ENCODE data around the gene KCNH2.
A peak's percentile ranks its signal among the peaks of the same experiment; 100 is the strongest.

Gene KCNH2

DNA sequence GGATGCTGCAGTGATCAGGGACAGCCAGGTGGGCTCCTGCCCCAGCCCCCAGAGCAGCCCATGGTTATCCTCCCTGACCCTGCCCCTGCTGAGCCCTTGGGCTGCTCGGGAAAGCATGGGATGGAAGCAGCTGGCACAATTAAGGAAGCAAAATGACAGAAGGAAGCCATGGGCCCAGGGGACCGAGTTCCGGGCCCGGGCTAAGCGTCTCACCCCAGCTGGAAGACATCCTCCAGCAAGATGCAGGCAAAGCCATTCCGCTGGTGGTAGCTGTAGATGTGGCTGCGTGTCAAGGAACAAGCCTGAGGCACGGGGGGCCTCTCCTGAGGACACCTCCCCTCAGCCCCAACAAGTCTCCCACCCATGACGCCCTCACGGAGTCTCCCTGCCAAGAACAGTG, 45.1 kb upstream of the KCNH2 start:
- CTCF ChIA-PET = interaction anchor here (0.8 to 1.6 kb wide), 2 partner anchors 11 to 37 kb away, joined by 3 to 5 read pairs; no protein-coding TSS in a partner anchor
- POLR2A ChIA-PET = interaction anchor here (0.7 kb wide), 1 partner anchor 57 kb away, joined by 3 read pairs; the partner anchor contains the start of gene FASTK

DNA sequence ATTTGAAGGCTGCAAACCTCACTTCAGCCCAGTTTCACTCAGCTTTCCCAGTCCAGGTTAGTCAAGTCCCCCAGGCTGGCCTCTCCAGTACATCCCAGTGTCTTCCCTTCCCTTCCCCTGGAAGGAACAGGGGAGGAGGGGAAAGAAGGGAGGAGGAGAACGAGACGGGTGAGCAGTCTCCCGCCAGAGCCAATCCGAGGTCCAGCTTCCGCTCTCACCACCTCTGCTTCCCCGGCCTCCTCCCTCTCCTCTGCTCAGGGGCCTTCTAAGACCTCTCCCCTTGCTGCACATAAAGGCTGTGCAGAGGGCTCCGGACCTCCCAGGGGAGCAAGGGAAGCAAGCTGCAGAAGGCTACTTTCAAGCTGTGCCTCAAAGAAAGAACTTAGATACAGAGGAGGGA, 42.1 kb upstream of the KCNH2 start:
- no peak for DNase-seq (ENCODE audit: extremely low spot score)
- TF ChIP-seq, protein P1, sequence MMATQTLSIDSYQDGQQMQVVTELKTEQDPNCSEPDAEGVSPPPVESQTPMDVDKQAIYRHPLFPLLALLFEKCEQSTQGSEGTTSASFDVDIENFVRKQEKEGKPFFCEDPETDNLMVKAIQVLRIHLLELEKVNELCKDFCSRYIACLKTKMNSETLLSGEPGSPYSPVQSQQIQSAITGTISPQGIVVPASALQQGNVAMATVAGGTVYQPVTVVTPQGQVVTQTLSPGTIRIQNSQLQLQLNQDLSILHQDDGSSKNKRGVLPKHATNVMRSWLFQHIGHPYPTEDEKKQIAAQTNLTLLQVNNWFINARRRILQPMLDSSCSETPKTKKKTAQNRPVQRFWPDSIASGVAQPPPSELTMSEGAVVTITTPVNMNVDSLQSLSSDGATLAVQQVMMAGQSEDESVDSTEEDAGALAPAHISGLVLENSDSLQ (IDR thresholded peaks at IDR 0.05) = no peak
- no peak for TF ChIP-seq BHLHE40 (IDR thresholded peaks at IDR 0.05; ENCODE audit: borderline replicate concordance)
- no peak for TF ChIP-seq ELF4 (IDR thresholded peaks at IDR 0.05)
- TF ChIP-seq TARDBP (IDR thresholded peaks at IDR 0.05) = no peak
- TF ChIP-seq SP1 (IDR thresholded peaks at IDR 0.05) = no peak
- no peak for TF ChIP-seq NFRKB (IDR thresholded peaks at IDR 0.05)
- TF ChIP-seq CTBP1 (IDR thresholded peaks at IDR 0.05; ENCODE audit: borderline replicate concordance) = no peak
- TF ChIP-seq L3MBTL2 (conservative IDR thresholded peaks at IDR 0.05) = no peak
- TF ChIP-seq LEF1 (IDR thresholded peaks at IDR 0.05; ENCODE audit: borderline replicate concordance) = no peak
- TF ChIP-seq ZNF384 (IDR thresholded peaks at IDR 0.05) = no peak
- TF ChIP-seq FOXK2 (IDR thresholded peaks at IDR 0.05) = no peak
- TF ChIP-seq SUZ12 (IDR thresholded peaks at IDR 0.05) = no peak
- no peak for TF ChIP-seq FOXA1 (IDR thresholded peaks at IDR 0.05)
- TF ChIP-seq ARNT (IDR thresholded peaks at IDR 0.05) = no peak
- no peak for TF ChIP-seq FOXM1 (IDR thresholded peaks at IDR 0.05; ENCODE audit: borderline replicate concordance)
- ChIA-PET CTCF (interaction anchor here (0.6 to 1.5 kb wide), 5 partner anchors 9 to 40 kb away, joined by 3 to 4 read pairs (median 3); no protein-coding TSS in a partner anchor), POLR2A (interaction anchor here (0.9 to 2.9 kb wide), 3 partner anchors 8 to 69 kb away, joined by 3 to 30 read pairs (median 4); partner anchors contain the start of gene ABCB8)

More for the DNA sequence above, 45.1 kb upstream of the KCNH2 start:
- no peak for TF ChIP-seq BHLHE40 (IDR thresholded peaks at IDR 0.05; ENCODE audit: borderline replicate concordance)
- no peak for TF ChIP-seq L3MBTL2 (conservative IDR thresholded peaks at IDR 0.05)
- DNase-seq (ENCODE audit: extremely low spot score) = no peak

DNA sequence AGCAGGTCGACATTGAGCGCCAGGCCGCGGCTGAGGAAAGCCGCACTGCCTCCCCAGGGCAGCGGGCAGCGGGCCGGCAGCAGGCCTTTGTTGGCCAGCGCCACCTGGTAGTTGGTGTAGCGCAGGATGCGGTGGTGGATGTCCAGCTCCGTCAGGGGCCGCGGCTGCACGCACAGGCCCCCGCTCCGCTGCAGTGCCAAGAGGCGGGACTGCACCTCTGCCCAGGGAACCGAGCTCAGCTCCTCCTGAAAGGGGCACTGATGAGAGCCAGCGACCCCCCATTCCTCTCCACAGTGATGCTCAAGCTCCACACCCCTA, 41.0 kb upstream of the KCNH2 start:
- CTCF ChIA-PET = interaction anchor here (0.5 to 3.9 kb wide), 12 partner anchors 8 to 297 kb away, joined by 3 to 40 read pairs (median 5); partner anchors contain the start of gene ABCB8
- DNase-seq (ENCODE audit: extremely low spot score) = no peak
- TF ChIP-seq FOXA1 (IDR thresholded peaks at IDR 0.05) (no peak), SP1 (IDR thresholded peaks at IDR 0.05) (no peak), HDGF (IDR thresholded peaks at IDR 0.05; ENCODE audit: borderline replicate concordance) (no peak), SUZ12 (IDR thresholded peaks at IDR 0.05) (no peak), LEF1 (IDR thresholded peaks at IDR 0.05; ENCODE audit: borderline replicate concordance) (no peak), L3MBTL2 (conservative IDR thresholded peaks at IDR 0.05) (no peak)
- POLR2A ChIA-PET = interaction anchor here (0.9 to 2.9 kb wide), 4 partner anchors 9 to 99 kb away, joined by 3 to 30 read pairs (median 4); partner anchors contain the start of gene ABCB8

DNA sequence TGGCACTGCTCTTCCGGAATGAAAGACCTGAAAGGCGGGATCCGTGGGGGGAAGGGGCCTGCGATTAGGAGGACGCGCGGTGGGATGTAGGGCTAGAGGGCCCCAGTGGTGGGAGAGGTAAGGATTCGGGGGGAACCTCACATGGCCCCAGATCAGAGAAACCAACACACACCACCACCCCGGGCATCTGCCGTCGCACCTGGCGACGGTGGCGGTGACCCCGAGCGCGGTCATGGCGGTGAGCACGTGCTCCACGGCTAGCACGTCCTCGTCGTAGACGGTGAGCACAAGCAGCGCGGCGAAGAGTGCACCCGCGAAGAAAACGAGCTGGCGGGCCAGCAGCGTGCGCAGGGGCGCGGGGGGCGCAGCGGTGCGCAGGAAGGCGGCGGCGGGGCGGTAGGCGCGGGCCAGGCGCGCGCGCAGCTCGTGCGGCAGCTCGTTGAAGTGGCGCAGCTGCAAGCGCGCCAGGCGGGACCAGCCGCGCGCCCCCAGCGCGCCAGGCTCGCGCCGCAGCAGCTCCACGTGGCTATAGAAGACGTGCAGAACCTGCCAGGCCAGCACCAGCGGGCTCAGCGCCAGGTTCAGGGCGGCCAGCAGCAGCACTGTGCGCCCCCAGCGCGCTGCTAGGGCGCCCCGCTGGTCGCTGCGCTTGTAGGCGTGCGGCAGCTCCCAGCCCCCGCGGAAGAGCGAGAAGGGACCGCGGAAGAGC, 40.5 kb upstream of the KCNH2 start:
- ChIA-PET POLR2A (interaction anchor here (0.7 to 2.9 kb wide), 4 partner anchors 8 to 90 kb away, joined by 3 to 30 read pairs (median 4); partner anchors contain the start of genes ABCB8 and TMUB1), CTCF (interaction anchor here (0.6 to 3.9 kb wide), 22 partner anchors 9 to 641 kb away, joined by 3 to 40 read pairs (median 4); partner anchors contain the start of gene ABCB8)

DNA sequence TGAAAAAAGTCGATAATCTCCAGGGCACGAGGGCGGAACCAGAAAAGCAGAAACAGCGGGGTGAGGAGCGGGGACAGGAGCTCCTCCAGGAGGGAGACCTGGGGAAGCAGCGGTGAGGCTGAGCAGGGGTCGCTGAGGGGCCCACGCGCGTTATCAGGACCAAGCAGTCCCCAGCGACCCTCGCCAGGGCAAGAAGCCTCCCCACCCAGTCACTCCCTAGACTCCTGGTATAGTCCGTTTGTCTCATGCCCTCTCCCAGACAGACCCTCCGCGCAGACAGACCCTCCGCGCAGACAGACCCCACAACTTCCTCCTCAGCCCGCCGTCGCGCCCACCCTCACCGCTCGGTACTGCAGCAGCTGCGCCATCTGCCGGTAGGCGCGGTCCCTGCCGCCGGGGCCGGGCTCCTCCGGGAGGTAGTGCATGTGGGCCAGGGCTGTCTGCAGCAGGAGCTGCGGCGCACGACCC, 39.9 kb upstream of the KCNH2 start:
- TF ChIP-seq SUZ12 (IDR thresholded peaks at IDR 0.05) = no peak
- TF ChIP-seq, protein P1 (IDR thresholded peaks at IDR 0.05) = no peak
- peak; percentile 17; the same call in 1 of the 2 replicates for TF ChIP-seq HDGF (IDR thresholded peaks at IDR 0.05; ENCODE audit: borderline replicate concordance)
- ChIA-PET POLR2A (interaction anchor here (0.7 to 2.9 kb wide), 3 partner anchors 10 to 91 kb away, joined by 3 to 30 read pairs (median 4); partner anchors contain the start of genes ABCB8 and TMUB1), CTCF (interaction anchor here (0.6 to 3.9 kb wide), 21 partner anchors 9 to 640 kb away, joined by 3 to 40 read pairs (median 5); partner anchors contain the start of gene ABCB8)
- peak; percentile 95 for DNase-seq (ENCODE audit: extremely low spot score)

More for the DNA sequence above, 40.5 kb upstream of the KCNH2 start:
- DNase-seq (ENCODE audit: extremely low spot score) = no peak
- TF ChIP-seq L3MBTL2 (conservative IDR thresholded peaks at IDR 0.05) (peak; percentile 89), FOXA1 (IDR thresholded peaks at IDR 0.05) (no peak)

DNA sequence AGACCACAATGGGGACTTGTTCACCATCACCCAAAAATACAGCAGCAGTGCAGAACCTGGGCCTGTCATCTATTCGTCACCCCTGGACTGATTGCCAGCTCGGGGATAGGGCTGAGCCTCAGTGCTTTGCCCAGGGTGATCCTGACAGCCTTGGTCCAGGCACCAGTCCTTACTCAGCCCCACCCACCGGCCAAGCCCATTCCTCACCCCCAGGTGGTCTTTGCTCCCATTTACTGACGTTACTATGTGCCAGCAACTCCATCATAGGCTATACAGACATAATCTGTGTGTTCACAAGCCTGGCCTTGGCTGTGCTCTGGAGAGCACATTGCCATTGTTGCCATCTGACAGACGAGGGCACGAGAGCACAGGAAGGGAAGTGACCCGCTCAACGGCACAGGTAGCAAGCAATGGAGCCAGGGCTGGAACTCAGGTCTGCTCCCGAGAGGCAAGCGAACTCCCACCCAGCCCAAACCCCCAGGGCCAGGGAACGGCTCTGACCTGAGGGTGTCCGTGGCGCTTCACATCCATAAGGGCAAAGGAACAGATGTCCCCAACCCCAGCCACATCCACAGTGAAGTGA, 39.3 kb upstream of the KCNH2 start:
- TF ChIP-seq, protein P1 (IDR thresholded peaks at IDR 0.05) = no peak
- no peak for TF ChIP-seq FOXM1 (IDR thresholded peaks at IDR 0.05; ENCODE audit: borderline replicate concordance)
- no peak for TF ChIP-seq TARDBP (IDR thresholded peaks at IDR 0.05)
- POLR2A ChIA-PET = interaction anchor here (2.9 kb wide), 1 partner anchor 11 kb away, joined by 30 read pairs; the partner anchor contains the start of gene ABCB8
- DNase-seq (ENCODE audit: extremely low spot score) = no peak
- CTCF ChIA-PET = interaction anchor here (0.7 to 3.9 kb wide), 12 partner anchors 10 to 639 kb away, joined by 3 to 40 read pairs (median 5); partner anchors contain the start of gene ABCB8

Measured in HEK293T (cell line).